Stimulated activated CD4-positive, alpha-beta T cell treated with anti-CD3 and anti-CD28 coated beads, Interleukin-1b, Interleukin-23, amount 100 ng/mL, for 4 hours (primary cell): ENCODE results near the gene ASAP3.

Experiments
- DNase-seq, 2 donors: peaks; one replicate each; pipeline ENCODE4 v3.0.0-alpha.2; 2020; ENCODE audit warnings: low read depth in 2 of 2

ASAP3 gene

DNA sequence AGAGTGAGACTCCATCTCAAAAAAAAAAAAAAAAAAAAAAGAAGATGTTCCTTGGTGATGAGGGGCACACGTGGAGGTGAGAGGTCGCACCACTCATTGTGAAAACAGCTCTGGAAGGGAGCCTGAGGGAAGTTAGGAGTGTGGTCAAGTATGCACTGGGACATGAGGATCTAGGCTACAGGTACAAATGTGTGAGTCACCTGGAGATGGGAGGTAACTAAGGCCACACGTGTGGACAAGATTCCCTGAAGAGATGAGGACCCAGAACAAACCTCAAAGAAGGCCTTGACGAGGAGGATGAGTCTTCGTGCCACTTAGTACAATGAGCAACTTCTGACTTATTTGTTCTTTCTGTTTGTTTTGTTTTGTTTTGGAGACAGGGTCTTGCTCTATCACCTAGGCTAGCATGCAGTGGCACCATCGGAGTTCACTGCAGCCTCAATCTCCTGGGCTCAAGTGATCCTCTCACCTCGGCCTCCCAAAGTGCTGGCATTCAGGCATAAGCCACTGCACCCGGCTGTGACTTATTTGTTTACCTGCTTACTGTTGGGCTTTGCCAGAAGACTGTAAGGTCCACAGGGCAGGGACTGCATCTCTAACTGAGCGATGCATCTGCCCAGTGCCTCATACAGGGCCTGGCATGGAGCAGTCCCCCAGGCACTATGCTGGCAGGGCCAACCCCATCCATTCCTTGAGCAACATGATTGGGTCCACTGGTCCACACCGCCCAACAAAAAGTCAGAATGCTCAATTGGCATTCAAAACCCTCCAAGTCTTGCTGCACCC lies 6.4 kb downstream of the ASAP3 start:
- no peak for DNase-seq

DNA sequence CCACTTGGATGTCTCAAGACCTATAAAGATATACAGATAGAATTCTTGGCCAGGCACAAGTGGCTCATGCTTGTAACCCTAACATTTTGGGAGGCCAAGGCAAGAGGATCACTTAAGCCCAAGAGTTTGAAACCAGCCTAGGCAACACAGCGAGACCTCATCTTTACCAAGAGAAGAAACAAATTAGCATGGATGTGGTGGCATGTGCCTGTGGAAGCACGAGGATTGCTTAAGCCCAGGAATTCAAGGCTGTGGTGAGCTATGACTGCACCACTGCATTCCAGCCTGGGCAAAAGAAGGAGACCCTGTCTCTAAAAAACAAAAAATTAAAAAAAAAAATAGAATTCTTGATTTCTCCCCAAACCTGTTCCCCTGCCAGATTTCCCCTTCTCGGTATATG lies 8.3 kb downstream of the ASAP3 start:
- DNase-seq: no peak

DNA sequence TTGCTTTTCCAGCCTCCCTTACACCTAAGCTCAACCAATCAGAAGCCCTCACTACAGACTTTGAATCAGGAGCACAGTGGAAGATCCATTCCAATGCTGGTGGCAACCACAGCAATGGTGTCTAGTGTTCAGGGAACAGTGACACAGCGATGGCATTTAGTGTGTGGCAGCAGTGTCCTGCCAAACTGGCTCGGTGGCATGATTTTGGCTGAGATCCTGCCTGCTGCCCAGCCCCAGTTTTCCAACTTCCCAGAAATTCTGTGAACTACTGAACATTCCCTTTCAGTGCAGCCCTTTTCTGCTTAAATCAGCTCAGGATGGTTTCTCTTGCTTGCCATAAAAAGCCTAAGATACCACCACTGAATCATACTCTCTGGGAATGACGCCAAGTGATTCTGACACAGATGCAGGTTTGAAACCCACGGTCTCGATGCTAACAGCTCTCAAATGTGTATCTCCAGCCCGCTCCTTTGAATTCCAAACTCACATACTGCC lies 8.8 kb downstream of the ASAP3 start:
- DNase-seq: no peak

DNA sequence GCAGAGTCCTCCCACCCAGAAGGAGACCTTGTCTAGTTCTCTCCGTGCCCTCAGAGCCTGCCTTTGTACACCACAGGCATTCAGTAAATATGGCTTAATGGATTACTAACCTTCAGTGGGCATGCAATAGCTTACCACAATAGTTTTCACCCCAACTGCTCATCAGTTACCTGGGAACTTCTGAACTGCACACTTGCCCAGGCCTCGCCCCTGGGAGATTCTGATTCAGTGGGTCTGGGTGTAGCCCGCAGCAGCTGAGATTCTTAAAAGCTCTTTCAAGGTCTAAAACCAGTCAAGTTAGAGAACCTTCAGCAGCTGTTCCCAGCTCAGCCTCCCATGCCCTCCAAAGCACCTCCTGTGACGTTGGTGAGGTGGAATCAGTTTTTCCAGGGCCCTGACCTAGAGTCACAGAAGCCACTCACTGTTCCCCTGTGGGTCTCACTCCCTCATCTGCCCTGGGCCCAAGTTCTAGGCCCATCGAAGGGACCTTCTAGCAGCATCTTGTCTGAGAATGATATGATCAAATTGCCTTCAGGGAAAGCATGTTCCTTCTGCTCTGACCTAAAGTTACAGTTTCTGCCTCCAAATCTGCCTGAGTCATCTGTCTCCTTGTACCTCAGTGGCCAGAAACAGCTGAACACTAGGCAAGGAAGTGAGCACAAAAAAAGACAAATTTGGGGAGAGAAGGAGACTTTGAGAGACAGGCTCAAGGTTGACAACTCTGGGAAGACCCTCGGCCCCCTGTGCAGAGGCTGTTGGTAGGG lies 10.8 kb downstream of the ASAP3 start:
- DNase-seq: no peak

DNA sequence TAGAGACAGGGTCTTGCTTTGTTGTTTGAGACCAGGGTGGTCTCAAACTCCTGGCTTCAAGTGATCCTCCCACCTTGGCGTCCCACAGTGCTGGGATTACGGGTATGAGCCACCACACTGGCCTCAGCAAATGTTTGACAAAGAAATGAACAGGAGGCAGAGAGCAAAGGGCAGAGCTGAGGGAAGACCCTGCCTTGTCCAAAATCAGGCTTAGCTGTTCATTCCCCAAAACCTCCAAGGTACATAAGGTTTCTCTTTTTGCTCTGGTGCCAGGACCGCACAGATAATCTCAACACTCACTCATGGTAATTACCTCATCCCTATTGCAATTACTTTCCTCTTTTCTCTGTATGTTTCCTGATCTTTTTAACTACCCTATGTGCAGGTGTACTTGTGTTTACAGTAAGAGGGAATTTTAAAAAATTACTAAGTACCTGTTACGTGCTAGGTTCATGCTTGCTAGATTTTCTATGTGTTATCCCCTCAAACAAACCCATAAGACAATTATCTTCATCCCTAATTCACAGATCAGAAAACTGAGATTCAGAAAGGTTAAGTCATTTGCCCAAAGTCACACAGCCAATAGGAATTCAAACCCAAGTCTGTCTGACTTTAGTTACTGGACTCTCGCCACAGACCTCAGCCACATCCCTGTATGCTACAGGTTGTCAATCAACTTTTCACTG lies 11.5 kb downstream of the ASAP3 start:
- DNase-seq: no peak

DNA sequence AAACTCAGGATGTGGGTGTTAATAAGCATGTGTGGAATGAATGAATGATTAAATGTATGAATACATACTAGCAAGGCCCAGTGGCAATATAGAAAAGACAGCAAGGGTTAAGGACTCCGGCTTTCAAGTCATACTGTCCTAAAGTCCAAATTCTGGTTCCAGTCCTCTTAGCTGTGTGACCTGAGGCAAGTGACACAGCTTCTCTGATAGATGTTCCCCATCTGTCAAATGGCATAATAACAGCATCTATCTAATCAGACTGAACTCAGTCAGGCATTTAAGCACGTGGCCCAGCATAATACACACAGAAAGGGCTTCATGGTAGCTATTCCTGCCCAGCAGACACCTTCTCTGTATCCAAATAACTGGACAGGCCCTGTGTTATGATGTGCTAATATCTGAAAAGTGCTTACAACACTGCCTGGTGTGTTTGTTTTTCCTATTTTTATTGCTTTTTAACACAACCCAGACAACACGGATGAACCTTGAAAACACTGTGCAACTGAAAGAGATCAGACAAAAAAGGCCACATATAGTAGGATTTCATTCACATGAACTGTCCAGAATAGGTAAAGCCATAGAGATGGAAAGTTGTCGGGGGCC lies 12.4 kb downstream of the ASAP3 start:
- no peak for DNase-seq

DNA sequence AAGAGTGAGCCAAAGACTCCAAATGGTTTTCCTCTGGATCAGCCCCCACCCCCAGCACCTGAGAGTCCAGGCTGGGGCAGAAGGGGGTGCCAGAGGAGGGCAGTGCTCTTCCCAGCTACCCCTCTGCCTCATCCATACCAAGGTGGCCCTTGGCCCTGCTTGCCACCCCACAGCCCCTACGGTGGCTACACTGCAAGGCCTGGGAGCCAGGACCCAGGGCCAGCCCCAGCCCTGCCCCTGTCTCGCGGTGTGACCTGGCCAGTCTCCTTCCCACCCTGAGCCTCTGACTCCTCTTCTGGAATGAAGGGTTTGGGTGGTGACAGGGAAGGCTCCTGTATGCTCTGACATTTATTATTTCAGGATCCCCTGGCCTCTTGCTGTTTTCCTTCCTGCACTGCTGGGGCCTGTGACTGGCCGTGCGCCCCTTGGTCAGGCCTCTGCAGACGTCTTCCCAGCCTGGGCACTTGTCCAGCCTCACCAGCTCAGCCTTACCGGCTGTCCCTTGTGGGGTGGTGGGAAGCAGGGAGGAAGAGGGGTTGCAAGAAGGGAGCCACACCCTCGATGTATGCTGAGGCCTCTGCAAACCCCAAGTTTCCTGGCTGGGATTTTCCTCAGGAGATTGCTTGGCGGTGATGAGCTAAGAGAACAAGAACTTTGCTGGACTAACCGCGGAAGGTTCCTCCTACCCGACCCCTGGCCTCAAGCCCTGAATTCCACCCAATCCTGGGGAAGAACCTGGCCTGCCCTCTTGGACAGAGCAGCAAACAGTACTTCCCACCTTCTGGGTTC lies 13.5 kb downstream of the ASAP3 start:
- DNase-seq: no peak

DNA sequence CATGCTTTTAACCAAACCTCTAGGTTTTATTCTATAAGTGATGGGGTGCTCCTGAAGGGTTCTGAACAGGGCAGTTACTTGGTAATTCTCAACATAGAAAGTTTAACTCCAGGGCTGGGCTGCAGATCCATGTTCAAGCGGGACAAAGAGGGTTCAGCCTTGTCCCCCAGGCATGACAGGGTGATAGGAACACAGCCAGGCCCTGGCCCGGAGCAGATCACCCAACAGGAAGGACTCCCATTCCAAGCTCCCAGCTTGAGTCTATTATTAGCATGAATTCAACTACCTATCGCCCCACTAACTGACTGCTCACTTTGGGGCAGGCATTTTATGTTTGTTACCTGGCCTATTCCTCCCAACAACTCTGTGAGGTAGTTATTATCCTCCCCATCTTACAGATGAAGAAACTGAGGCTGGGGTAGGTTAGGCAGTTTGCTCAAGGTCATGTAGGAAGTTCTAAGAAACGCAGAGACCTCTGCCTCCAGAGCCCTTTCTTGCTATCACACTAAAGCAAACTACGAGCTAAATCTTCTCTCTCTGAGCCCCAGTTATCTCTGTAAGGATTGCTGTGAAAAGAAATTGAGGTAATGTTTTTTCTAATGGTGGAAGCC lies 14.5 kb downstream of the ASAP3 start:
- DNase-seq: no peak

DNA sequence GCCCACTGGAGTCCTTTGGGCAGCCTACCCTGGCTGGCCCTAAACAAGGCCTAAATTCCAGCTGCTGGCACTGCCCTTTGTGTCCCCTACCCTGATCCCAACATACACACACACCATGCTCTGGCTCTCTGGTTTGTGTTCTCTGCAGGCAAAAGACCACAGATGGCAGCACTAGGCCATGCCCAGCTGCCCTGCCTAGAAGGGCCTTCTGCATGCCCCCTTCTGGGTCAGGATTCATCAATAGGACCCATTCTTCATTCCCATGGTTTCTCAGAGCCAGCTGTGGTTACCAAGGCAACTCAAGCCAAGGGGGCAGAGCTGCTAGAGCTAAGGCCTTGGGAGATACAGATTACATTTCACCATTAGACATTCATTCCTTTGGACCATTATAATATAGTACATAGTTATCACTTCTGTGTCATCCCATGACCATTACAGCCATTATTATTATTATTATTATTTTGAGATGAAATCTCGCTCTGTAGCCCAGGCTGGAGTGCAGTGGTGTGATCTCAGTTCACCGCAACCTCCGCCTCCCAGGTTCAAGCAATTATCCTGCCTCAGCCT lies 17.5 kb downstream of the ASAP3 start:
- no peak for DNase-seq

DNA sequence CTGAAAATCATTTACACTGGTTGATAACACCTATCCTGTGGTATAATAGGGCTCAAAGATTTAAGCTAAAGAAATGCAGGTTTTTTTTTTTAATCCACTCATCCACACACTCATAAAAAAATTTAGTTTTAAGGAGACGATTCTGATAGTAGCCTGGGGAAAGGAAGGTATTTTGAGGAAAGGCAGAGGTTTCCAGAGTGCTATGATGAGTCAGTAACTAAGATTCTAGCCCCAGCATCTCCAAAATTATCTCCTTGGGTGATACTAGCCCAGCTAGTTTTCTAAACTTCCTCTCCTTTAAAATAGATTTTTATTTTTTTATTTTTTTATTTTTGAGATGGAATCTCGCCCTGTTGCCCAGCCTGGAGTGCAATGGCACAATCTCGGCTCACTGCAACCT lies 20.7 kb downstream of the ASAP3 start:
- DNase-seq: no peak

DNA sequence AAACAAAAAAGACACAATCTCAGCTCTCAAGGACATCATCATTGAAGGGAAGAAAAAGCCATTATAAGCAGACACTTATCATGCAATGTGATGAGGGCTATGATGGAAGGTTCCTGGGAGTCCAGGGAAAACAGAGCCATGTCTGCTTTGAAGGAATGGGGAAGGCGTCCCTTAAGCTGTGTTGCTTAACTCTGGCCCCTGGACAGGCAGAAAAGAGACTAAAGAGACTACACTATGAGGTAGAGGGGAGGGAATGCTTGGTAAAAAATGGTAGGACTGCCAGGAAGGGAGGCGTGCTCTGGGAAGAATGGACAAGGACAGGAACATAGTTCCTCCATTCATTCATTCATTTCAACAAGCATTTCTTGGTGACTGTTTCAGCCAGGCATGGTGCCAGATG lies 21.2 kb downstream of the ASAP3 start:
- DNase-seq: no peak

DNA sequence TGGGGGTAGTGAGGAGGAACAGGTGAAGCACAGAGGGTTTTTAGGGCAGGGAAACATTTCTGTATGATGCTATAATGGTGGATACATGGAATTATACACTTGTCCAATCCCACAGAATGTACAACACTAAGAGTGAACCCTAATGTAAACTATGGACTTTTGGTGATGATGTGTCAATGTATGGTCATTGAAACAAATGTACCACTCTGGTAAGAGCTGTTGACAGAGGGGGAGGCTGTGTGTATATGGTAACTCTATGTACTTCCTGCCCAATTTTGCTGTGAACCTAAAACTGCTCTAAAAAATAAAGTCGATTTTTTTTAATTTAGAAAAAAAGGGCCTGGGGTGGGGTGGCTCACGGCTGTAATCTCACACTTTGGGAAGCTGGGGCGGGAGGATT lies 22.9 kb downstream of the ASAP3 start:
- DNase-seq: no peak

DNA sequence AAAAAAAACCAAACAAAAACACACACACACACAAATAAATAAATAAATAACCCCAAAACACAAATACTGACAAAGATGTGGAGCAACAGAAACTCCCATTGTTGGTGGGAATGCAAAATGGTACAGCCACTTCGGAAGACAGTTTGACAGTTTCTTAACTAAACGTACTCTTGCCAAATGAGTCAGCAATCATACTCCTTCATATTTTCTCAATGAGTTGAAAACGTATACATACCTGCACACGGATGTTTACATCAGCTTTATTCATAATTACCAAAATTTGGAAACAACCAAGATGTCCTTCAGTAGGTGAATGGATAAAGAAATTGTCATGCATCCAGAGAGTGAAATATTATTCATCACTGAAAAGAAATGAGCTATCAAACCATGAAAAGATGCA lies 23.5 kb downstream of the ASAP3 start:
- no peak for DNase-seq

DNA sequence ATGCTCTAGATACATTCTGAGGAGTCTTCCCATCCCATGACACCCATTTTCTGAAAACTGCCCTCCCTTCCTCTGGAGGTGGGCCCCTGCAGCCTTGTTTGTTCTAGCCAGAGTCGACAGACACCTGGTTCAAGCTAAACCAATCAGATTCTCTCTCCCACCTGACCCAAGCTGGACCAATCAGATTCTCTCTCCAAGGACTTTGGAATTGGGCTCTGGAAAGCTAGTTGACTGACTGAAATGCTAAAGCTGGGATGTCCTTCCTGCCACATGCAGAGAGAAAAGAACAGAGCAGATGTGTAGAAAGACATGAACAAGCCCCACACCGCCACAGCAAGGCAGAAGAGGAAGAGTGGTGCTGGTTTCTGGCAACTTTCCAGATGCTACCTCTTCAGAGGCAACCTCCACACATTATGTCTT lies 24.6 kb downstream of the ASAP3 start:
- DNase-seq: no peak

DNA sequence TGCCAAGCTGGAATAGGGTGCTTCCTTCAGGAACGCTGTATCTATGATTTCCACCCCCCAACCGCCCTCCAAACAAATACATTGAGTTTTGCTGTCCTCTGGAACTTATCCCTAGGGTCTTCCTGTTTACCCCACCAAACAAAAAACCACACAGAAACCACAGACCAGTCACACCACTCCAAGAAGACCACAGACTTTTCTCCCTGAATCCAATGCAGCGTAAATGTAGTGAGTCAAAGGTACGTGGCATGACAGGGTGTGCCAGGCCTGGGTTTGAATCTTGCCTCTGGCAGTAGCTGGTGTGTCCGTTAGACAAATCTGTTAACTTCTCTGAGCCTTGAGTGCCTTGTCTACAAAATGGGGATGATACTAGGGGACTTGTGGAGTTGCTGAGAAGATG lies 27.8 kb downstream of the ASAP3 start:
- DNase-seq: no peak

DNA sequence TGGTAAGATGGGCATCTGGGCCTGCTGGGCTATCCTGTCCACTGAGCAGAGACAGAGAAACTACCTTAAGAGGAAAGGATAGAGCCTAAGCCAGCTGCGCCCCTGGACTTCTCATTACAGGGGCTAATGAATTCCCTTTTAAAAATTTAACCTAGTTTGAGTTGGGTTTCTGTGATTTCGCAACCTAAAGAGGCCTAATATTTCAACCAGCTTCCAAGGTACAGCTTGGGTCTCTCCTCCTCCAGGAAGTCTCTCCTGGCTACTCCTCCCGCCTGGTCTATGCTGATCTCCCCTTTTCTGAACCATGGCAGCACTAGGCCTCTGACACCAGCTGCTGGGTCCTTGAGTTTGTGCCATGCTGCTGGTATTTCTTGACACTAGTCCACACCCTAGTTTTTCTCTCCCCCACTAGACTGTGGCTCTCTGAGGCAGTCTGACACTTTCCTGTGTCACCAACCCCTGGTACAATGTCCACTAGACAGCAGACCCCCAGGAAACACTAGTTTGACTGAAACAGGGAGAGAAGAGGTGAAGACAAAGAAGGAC lies 30.5 kb downstream of the ASAP3 start:
- DNase-seq: no peak

DNA sequence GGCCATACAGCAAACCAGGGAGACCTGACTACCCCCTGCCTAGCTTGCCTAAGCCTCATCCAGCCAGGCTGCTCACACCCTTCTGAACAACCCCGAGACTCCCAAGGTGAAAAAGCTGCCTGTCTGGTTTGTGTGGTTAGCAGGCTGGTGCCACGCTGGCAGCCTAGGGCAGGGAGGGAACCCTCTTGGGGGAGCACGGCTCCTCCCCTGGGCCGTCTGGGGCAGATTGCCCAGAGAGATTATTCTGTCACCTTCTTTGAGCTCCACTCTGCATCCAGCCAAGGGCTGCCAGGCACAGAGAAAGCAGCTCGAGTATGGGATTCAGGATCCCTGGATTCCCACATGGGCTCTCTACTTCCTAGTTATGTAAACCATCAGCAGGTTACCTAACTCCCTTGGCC lies 32.0 kb downstream of the ASAP3 start:
- no peak for DNase-seq

DNA sequence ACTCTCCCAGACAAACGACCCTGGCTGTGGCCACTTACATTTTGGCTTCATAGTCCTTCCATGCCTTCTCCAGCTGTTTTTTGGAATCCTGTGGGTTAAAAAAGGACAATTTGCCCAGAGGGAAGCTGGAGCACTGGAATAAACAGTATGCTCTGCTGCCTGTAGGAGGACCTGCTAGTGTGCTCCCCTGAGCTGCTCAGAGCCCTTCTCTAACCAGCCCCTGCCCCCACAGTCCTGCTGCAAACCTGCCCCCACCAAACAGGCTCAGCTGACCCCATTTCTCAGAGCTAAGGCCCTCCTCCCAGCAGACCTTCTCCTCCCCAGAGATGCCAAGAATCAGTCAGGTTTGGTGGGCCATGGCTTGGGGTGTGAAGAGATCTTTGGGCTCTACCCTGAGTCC lies 32.5 kb downstream of the ASAP3 start:
- no peak for DNase-seq

DNA sequence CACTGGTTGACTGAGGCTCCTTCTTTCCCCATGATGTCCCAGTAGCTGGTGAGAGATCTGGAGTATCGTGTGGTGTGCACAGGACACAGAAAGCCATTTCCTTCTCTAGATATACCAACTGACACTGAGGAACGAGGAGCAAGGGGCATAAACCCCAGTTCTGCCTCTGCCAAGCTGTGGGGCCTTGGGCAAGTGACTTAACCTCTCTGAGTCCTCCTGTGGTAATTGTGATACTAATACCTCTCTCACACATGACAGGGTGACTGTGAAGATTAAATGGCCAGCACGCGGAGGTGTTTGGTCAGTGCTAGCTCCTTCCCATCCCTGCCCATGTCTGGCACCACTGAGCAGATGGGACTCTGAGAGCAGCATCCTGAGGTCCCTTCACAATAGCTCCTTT lies 33.1 kb downstream of the ASAP3 start:
- DNase-seq: no peak

DNA sequence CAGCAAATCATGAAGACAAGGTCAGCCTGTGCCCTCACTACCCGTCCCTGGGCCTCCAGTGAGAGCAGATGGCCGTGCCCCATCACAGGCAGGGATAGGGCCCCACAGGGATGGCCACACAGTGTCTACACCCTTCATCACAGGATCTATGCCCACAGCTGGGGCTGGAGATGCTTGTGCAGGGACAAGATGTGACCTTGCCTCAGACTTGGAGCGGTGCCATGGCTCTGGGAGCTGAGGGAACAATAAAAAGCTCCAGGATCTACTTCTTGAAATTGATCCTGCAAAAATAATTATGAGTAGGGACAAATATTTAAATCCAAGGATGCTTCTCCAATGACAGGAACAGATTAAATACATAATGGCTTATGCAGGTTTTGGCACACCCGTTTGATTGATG lies 34.0 kb downstream of the ASAP3 start:
- DNase-seq: no peak
